ENCODE data around the gene SMCP.

SMCP gene

GRCh38 chr1:152886758-152887409, 8.8 kb downstream of the SMCP start:
- no peak for DNase-seq (ENCODE audit: low spot score)

- no peak for DNase-seq (ENCODE audit: low spot score)
Observed at GRCh38 chr1:152888126-152888525, 10.0 kb downstream of the SMCP start.

GRCh38 chr1:152899027-152899426, 20.9 kb downstream of the SMCP start:
- DNase-seq (ENCODE audit: low spot score), result no peak

- no peak for DNase-seq (ENCODE audit: low spot score)
Observed at GRCh38 chr1:152899883-152900282, 21.8 kb downstream of the SMCP start.

GRCh38 chr1:152901631-152902030, 23.5 kb downstream of the SMCP start:
- DNase-seq (ENCODE audit: low spot score), result no peak

GRCh38 chr1:152902636-152903035, 24.5 kb downstream of the SMCP start:
- DNase-seq (ENCODE audit: low spot score), result no peak

- no peak for DNase-seq (ENCODE audit: low spot score)
Observed at GRCh38 chr1:152904688-152905440, 26.7 kb downstream of the SMCP start.

GRCh38 chr1:152906023-152906565, 28.0 kb downstream of the SMCP start:
- DNase-seq (ENCODE audit: low spot score), result no peak

GRCh38 chr1:152907686-152908601, 29.8 kb downstream of the SMCP start, which contains the start of gene IVL:
Gene IVL, plus strand, starts transcription at chr1:152908546. Its CDS starts 1,252 bp downstream, at chr1:152909798.
- DNase-seq (ENCODE audit: low spot score), result no peak

GRCh38 chr1:152909206-152909605, 31.1 kb downstream of the SMCP start:
- DNase-seq (ENCODE audit: low spot score), result no peak

- no peak for DNase-seq (ENCODE audit: low spot score)
Observed at GRCh38 chr1:152912471-152912870, 34.3 kb downstream of the SMCP start.

- no peak for DNase-seq (ENCODE audit: low spot score)
Observed at GRCh38 chr1:152912900-152913299, 34.8 kb downstream of the SMCP start.

- DNase-seq (ENCODE audit: low spot score), result peak; percentile 22
Observed at GRCh38 chr1:152917794-152918193, 39.7 kb downstream of the SMCP start.

GRCh38 chr1:152919071-152919470, 40.9 kb downstream of the SMCP start:
- no peak for DNase-seq (ENCODE audit: low spot score)

- no peak for DNase-seq (ENCODE audit: low spot score)
Observed at GRCh38 chr1:152924191-152924590, 46.1 kb downstream of the SMCP start.

GRCh38 chr1:152926091-152926490, 48.0 kb downstream of the SMCP start:
- peak; percentile 10 for DNase-seq (ENCODE audit: low spot score)

GRCh38 chr1:152928671-152929070, 50.5 kb downstream of the SMCP start:
- DNase-seq (ENCODE audit: low spot score), result no peak

GRCh38 chr1:152932170-152932811, 54.2 kb downstream of the SMCP start:
- no peak for DNase-seq (ENCODE audit: low spot score)

GRCh38 chr1:152933196-152933595, 55.1 kb downstream of the SMCP start:
- DNase-seq (ENCODE audit: low spot score), result no peak
